HG03045 (cell line): Measurements from ENCODE around the gene GJA10.
A peak's percentile ranks its signal among the peaks of the same experiment; 100 is the strongest.

Source experiments
- ATAC-seq: cut with Tn5 transposase; IDR thresholded peaks from one replicate; pipeline ENCODE4 v1.9.1; 2021; ENCODE audit warnings: mild to moderate bottlenecking, moderate library complexity; ENCODE audit not compliant: unreplicated experiment

GJA10 gene

DNA sequence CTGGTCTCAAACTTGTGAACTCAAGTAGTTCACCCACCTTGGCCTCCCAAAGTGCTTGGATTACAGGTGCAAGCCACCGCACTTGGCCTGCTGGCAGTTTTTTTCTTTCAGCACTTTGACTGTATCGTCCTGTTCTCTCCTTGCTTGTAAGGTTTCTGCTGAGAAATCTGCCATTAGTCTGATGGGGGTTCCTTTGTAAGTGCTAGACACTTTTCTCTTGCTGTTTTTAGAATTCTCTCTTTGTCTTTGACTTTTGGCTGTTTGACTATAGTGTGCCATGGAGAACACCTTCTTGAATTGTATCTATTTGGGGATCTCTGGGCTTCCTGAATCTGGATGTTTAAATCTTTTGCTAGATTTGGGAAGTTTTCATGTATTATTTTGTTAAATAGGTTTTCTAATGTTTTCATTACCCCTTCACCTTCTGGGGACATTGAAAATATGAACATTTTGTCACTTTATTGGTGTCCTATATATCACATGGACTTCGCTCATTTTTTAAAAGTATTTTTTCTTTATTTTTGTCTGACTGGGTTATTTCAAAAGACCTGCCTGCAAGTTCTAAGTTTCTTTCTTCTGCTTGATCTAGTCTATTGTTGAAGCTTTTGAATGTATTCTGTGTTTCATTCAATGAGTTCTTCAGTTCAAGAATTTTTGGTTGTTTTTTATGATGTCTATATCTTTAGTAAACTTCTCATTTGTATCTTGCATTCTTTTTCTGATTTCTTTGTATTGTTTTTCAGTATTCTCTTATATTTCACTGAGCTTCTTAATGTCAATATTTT lies 22.1 kb downstream of the GJA10 start:
- no peak for ATAC-seq

DNA sequence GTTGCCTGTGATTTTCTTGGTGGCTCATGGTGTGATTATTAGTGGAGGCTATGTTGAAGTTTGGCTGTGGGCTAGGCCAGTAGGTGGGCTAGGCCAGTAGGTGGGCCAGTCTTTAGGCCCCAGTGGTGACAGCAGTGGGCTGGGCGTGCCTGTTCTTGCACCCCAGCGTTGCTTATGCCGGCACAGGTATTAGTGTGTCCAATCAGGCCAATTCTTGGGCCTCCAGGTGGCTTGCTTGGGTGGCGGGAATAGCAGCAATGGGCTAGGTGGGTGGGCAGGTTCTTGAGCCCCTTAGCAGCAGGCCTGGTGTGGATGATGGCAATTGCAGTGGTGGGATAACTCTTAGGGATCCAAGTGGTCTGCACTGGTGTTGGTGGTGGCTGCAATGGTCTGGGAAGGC lies 22.9 kb downstream of the GJA10 start:
- no peak for ATAC-seq

DNA sequence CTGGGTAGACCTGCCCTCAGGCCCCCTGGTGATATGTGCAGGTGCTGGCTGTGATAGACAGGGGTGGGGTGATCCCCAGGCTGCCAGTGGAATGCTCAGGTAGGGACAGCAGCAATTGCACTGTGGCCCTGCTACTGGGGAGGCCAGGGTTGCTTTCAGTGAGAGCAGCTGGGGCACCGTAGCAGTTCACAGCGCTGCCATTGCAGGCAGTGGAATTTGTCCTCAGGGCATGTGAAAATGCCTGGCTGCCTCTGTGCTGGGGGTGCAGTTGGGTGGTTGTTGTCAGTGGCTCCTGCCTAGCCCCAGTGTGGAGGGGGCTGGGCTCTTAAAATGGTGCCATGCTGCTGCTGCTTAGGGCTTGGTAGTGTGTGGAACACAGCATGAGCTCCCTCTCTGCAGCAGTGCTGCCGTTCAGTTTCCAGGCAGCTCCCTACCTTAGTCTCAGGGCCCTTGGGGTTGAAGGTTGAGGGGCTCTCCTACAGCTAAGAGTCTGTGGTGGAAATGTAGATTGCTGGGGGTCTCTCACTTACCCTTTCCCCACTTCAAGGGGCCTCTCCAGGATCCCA lies 23.6 kb downstream of the GJA10 start:
- no peak for ATAC-seq

DNA sequence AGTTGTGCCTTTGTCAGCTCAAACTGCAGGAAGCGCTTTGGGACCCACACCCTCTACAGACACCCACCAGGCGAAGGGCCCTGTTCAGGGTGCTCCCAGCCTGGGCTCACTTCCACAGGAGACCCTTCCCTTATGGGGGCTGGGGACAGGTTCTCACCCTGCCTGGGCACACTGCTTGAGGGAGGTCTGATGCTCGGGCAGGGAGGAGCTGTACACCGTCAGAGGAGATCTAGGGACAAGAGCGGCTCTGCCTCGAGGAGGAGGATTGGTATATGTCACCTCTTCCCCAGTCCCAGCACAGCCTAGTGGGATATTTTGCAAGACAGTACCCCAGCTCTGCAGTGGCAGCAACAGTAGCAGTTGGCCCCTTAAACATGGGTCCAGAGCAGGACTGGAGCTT lies 26.9 kb downstream of the GJA10 start:
- no peak for ATAC-seq

DNA sequence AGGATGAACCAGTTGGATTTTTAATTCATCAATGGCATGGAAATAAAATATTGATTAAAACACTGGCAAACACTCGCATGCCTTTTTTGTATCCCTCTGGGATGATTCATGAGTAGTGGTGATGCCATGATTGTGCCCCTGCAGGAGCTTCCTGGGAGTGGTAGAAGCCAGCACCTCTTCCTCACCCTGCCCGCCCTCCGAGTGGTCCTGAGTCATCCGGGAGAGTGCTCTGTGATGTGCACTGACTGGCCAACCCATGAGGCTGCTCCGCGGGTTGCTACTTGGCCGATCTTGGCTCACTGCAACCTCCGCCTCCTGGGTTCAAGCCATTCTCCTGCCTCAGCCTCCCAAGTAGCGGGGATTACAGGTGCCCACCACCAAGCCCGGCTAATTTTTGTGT lies 27.4 kb downstream of the GJA10 start:
- no peak for ATAC-seq

DNA sequence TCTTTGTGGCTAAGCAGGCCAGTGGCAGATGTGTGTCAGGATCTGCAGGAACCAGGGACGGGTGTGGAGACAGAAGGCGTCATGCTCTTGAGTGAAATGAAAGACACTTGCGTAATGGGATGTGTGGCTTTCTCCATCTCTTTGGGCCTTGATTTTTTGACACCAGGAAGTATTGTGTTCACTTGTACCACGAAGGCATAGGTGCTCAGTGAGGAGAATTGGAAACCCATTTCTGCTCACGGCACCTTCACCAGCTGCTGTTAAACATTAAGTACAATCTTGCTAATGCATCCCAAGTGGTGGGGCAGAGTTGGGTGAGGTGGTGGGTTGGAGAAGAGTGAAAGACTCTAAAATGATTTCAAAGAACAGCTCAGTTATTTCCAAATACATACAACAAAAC lies 30.0 kb downstream of the GJA10 start:
- ATAC-seq, result no peak

DNA sequence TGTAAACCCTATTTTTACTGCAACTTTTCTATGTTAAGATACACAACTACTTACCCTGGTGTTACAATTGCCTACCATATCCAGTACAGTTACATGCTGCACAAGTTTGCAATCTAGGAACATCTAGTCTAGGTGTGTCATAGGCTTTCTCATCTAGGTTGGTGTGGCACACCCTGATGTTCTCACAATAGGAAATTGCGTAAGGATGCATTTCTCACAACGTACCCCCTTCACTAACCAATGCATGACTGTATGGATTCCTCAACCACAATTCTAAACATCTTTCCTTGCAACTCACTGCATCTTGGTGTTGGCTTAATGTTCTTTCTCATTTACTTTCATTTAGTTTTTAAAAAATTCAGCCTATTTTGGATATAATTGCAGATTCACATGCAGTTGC lies 31.6 kb downstream of the GJA10 start:
- no peak for ATAC-seq

DNA sequence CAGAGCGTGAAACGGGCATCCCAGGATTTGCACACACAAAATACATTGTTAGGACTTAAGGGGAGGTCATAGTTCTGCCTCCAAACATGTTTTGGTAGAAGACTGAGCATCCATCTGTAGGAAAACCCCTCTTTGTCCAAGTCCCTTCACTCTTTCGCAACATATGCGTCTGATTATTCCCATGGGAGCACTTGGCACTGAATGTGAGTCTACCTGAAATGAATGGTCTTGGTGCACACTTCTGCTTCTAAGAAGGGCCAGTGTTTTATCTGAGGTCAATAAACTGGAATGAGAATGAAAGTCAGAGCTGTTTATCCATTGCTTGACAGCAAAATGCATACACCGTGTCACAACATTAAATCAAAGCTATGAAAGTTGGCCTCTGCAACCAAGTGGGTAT lies 33.0 kb downstream of the GJA10 start:
- no peak for ATAC-seq

DNA sequence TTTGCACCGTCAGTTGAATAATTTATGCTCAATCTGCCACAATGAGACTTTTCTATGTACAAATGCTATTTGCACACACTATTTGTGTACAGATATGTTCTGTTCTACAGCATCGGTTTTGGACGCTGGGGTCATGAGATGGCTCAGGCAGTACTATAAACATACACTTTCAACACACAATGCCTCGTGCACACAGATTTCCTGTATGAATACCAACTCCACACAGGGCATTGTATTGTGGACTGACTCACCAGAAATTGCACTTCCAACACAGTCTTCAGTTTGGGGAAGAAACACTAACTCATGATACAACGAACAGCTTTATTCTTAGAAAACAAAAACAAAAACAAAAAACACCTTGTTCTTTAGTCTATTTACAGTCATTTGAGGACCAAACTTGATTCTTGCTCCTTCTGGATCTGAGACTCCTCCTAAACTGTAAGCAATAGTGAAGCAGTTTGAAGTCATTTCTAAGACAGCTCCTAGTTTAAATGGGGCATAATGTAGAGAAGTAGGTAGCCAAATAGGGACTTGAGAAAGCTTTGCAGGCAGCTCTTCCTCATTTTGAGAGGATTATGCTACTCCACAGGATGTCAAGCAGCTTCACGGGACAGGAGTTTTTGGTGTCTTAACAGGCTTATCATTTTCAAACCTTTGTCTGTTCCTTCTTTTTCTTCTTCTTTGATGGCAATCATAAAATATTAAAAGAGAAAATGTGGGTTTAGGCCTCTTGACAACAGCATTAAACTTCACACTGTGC lies 33.7 kb downstream of the GJA10 start:
- no peak for ATAC-seq

DNA sequence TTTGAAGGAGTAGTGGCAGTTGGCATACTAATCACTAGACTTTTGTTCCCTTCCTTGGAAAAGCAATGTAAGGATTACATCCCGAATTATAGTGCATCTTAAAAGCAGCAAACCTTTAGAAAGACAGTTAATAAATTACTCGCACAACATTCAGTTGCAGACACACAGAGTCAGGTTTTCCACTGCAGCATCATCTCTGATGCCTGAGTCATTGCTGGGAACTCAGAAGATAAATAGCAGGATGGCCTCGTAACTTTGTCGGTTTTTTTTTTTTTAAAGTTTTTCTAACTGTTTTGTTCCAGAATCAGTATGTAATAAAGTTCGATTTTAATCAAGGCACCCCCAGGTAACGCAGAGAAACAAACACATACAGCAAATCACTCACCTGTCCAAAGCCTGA lies 34.3 kb downstream of the GJA10 start:
- no peak for ATAC-seq

DNA sequence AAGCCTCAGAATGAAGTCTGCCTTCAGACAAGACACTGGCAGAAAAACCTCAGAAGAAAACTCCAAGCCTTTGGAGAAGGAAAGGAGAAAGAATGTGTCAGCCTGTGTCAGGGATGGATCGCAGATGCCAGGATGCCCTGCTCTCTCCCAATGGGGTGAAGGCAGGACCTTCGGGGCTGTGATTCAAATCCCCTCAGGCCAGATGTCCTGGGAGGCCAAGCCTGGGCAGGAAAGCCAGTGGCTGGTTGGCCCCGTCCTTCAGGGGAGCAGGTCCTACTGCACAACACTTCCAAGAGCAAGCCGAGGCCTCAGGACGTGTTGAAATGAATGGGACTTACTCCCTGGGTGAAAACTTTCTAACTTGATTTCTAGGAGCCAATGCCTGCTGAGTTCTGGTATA lies 36.5 kb downstream of the GJA10 start:
- ATAC-seq, result no peak

DNA sequence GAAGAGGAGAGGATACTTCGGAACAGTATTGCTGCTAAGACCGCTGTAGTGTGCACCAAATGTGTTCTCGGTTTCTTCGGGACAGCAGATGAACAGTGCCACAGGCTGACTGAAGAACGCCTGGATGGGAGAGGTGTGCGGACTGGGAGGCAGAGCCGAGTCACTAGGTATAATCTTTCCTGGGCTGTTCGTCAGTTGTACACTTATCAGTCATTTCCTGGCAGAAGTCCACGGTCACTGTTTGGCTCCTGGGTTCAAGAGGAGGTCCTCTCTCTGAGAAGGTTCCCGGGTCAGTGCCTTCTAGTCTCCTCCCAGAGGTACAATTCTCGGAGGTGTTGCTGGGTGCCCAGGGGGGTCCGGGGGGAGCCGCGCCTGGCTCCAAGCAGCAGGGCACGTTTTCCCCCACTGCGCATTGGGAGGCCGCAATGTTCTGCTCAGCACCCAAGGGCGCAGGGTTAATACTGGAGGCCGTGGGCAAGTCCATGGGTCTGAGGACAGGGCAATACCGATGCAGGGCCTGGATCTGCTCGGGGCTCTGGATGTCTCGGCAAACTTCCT lies 38.1 kb downstream of the GJA10 start:
- no peak for ATAC-seq

DNA sequence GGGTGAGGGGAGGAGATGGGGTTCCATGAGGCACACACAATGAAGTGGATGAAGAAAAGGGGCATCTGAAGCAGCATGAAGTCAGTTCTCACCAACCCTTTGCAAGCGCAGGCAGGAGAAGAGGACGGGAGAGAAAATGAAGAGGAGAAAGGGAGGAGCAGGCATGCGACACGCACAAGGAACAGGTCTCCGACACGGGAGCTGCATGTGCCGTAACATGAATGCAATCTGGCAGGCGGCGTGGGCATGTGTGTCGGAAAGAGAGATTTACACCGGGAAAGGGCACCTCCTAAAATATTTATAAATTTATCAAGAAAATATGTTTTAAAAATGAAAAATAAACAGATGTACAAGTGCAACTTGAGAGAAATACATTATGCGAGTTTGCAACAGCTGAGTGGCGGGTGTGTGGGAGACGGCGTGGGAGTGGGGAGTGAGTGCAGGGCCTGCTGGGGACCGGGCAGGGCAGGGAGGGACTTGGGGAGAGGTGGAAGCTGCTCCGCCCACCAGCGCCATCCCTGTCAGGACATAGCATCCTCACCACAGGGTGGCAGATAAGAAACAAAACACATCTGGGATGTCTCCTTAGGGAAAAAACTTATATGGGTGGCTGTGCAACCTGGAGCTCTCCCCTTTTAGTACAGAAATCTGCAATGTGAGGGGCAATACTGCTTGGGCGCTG lies 40.6 kb downstream of the GJA10 start:
- ATAC-seq, result no peak

DNA sequence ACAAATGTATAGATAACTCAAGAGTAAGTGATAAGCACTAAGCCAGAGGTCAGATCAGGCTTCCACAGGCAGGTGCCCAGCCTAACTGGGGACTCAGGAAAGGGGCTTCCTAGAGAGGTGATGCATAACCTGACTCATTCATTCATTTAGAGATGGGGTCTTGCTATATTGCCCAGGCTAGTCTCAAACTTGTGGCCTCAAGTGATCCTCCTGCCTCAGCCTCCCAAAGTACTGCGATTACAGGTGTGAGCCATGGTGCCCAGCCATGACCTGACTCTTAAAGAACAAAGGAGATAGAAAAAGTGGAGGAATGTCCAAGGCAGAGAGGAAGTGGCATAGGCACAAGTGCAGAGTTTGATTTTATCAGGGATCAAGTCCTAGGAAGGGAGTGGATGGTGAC lies 41.9 kb downstream of the GJA10 start:
- no peak for ATAC-seq

DNA sequence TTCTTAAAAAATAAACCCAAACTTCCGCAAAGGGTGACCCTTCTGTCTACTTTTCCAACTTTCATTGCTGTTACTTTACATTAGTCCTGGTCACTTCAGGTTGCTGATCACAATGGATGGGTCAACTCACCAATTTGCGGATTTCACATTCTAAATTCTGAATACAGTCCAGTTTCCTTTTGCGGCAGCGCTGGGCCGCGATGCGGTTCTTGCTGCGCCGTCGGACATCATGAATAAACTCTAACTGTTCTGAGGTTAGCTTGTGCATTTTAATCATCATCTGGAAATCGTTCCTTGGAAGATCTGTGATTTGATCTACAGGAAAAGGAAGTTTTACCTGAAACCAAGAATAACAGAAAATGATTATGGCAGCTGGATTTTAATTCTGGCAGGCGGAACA lies 43.7 kb downstream of the GJA10 start:
- ATAC-seq, result no peak

DNA sequence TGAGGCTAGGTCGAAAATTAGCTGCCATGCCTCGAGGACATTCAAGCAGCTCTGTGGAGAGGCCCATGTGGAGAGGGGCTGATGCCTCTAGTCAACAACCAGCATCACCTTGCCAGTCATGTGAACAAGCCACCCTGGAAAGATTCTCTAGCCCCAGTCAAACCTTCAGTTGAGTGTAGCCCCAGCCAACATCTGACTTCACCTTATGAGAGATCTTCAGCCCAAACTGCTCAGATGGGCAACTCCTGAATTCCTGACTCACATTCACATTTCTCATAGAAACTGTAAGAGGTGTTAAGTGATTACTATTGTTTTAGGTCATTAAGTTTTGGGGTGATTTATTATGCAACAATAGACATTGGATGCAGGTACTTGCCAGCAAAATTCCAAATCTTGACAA lies 44.9 kb downstream of the GJA10 start:
- ATAC-seq, result no peak

DNA sequence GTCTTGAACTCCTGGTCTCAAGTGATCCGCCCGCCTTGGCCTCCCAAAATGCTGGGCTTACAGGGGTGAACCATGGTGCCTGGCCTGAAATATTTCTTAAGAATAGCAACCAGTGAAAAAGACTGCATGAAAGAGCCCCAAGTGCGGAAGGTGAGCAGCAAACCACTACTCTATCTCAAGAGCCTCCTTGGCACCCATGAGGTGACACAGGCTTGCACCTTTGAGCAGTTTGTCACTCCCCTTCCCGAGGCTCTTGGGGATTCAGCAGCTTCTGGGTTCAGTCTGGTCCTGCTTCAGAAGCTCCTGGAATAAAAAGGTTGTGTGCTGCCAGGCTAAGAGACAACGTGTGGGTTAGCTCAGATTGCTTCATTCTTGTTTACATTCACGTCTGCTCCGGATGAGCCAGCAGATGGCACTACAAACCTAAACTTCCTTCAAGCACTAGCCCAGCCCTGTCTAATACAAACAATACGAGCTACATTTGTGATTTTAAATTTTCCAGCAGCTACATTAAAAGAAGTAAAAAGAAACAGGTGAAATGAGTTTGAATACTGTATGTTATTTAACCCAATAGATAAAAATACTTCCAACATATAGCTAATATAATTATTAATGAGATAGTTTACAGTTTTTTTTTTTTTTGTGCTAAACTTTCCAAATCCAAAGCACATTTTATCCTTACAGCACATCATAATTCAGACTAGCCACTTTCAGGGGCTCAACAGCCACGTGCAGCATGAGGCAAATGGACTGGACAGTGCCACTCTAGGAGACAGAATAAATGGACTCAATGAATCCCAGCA lies 46.2 kb downstream of the GJA10 start:
- peak; percentile 69 for ATAC-seq

DNA sequence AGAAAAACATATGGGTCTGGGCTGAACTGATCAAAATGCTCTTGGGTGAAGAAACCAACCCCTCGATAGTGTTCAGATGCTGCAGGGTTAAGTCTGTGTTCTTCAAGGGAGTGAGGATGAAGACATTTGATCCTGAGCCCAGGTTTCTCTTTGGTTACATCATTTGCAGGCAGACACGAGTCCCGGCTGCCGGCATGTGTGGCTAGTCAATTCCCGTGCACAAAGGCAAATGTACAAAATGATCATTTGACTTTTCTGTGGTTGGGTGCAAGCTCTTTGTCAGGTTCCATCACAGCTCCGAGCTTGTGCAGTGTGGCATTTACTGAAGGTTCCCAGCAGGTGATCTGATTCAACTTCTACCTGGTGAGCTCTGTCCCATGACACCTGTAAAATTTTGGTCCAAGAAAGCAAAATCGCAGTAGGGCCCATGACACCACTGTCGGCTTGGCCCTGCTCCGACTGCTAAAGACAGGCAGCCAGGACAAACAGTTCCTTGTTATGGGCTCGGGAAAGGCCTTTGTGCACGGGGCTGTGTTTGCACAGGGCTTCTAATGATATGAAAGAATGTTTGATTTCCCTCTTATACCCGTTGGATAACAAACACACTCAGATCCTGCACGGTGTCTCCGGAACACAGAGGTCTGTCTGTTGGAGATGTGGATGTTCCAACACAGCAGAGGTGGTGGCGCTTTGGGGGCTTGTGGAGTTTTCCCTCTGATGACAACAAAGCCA lies 46.9 kb downstream of the GJA10 start:
- ATAC-seq, result no peak

DNA sequence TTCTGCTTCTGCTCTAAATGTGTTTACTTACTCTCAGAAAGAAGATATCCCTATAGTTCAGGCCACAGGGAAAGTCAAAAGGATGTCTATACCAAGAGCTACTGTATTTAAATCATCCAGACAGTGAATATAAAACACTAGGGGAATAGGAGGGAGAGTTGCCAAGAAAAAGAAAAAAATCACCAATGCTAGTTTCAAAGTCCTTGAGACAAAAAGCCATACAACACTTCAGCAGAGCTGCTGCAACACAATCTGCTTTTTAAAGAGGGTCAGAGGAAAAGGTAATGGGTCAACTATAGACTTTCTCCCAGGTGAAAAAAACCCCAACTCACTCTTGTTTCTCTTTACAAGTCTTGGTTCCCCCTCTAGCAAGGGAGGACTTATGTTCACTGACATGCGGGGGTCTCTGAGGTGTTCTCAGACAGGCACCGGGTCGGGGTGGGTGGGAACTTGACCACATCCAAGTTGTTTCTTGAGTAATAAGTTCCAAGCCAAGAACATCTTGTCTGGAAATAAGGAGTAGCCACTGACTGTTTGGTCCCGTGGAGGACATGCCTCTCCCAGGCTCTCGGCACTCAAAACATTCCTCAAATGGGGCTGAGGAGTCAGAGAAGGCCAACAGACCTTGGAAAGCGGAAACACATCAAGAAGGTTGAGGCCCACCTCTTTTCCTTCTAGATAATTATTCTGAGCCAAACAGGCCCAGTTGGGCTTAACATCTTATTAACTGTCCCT lies 47.7 kb downstream of the GJA10 start:
- no peak for ATAC-seq
